ENCODE data around the gene TBC1D14.

GRCh38 chr4:6969826-6970800, 60.5 kb downstream of the TBC1D14 start:
- TF ChIP-seq SMC3 (IDR thresholded peaks at IDR 0.05; ENCODE audit: low read depth, low read length) (no peak), POLR2A (IDR thresholded peaks at IDR 0.05; ENCODE audit: low read depth, low read length) (no peak), RFX5 (IDR thresholded peaks at IDR 0.05; ENCODE audit: low read depth, low read length) (no peak), USF2 (IDR thresholded peaks at IDR 0.05; ENCODE audit: low read depth, low read length) (no peak), NFE2L2 (IDR thresholded peaks at IDR 0.05; ENCODE audit: low read depth, low read length) (no peak), MXI1 (IDR thresholded peaks at IDR 0.05; ENCODE audit: borderline replicate concordance, low read depth, low read length) (no peak), RAD21 (IDR thresholded peaks at IDR 0.05; ENCODE audit: low read length) (no peak), MAFK (IDR thresholded peaks at IDR 0.05; ENCODE audit: low read depth, low read length) (no peak), CEBPB (IDR thresholded peaks at IDR 0.05; ENCODE audit: low read depth, low read length) (no peak), BHLHE40 (IDR thresholded peaks at IDR 0.05; ENCODE audit: low read depth, low read length) (no peak), FOS (IDR thresholded peaks at IDR 0.05; ENCODE audit: low read depth, low read length) (no peak), MAZ (IDR thresholded peaks at IDR 0.05; ENCODE audit: borderline replicate concordance, low read depth, low read length) (no peak)
- TF ChIP-seq, protein P1, sequence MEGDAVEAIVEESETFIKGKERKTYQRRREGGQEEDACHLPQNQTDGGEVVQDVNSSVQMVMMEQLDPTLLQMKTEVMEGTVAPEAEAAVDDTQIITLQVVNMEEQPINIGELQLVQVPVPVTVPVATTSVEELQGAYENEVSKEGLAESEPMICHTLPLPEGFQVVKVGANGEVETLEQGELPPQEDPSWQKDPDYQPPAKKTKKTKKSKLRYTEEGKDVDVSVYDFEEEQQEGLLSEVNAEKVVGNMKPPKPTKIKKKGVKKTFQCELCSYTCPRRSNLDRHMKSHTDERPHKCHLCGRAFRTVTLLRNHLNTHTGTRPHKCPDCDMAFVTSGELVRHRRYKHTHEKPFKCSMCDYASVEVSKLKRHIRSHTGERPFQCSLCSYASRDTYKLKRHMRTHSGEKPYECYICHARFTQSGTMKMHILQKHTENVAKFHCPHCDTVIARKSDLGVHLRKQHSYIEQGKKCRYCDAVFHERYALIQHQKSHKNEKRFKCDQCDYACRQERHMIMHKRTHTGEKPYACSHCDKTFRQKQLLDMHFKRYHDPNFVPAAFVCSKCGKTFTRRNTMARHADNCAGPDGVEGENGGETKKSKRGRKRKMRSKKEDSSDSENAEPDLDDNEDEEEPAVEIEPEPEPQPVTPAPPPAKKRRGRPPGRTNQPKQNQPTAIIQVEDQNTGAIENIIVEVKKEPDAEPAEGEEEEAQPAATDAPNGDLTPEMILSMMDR (conservative IDR thresholded peaks at IDR 0.05; ENCODE audit: low read depth, low read length) = no peak
